ENCODE data around the gene NAA10.

The NAA10 gene
- total RNA-seq = 11.4 to 21.7 (median 15.0) reads per million in 4 donors

DNA sequence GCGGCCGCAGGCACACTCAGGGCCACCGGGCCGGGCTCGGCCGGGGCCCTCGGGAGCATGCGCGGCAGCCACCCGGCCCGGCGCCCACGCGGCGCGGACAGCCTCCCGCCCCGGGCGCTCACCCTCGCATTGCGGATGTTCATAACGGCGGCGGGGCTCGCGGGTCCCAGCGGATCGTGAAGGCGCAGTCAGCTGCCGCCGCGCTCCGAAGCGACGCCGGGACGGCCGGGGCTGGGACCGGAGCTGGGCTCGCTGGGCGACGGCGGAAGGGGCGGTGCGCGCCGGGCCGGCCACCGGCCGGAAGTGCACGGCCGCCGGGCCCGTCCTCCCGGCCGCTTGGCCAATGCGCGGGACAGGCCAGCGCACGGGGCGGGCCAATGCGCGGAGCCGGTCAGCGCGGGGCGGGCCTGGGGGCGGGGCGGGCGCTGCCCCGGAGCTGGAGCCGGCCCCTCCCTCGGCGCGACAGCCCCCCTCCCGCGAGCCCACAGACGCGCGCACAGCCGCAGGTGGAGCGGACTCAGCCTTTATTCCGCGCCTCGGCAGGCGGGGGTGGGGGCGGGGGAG lies at the start of gene NAA10:
TSS of gene NAA10 (minus strand) at position 276 of the 564 bp plus-strand sequence. CDS start at position 143, 133 bp downstream.
- peak in 4 of 5 donors; percentile 27 to 59 (median 50) for DNase-seq

DNA sequence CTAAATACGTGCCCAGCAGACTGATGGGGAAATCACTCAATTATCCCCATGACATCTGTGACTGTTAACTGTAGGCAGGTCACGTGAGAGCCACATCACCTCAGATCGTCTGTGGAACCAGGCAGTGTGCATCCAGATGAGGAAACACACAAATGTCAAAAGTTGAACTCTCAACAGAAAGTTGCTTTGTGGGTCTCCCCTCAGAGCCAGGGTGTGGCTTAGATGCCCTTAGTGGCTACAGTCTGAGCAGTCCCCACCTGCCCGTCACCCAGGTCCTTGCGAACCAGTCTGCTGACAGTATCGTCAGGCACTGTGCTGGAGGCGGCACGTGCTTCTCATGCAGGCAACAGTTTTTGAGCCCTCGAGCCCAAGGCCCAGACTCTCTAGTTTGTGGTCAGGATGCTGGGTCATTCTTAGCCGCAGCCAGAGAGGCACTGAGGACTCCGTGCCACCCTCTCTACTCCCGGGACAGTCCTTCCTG lies 48.5 kb upstream of the NAA10 start:
- peak in 1 of 5 donors; percentile 17 for DNase-seq

DNA sequence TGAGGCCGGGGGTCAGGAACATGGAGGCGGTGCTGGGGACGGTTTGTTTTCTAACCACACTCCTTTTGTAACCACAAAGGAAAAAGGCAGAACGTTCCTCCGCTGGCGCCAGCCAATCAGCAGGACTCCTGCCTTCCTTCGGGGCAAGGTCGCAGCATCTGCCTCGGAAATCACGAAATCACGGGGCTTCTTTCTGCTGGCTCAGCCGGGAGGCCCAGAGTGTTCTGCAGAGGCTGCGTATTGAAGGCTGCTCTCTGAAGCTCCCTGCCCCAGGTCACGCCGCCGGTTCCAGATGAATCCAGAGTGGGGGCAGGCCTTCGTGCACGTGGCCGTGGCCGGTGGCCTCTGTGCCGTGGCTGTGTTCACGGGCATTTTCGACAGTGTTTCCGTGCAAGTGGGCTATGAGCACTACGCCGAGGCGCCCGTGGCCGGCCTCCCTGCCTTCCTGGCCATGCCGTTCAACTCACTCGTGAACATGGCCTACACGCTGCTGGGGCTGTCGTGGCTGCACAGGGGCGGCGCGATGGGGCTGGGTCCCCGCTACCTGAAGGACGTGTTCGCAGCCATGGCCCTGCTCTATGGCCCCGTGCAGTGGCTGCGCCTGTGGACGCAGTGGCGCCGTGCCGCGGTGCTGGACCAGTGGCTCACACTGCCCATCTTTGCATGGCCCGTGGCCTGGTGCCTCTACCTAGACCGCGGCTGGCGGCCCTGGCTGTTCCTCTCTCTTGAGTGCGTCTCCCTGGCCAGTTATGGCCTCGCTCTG lies 47.1 kb upstream of the NAA10 start:
- peak; percentile 22 to 88 (median 47) for DNase-seq

DNA sequence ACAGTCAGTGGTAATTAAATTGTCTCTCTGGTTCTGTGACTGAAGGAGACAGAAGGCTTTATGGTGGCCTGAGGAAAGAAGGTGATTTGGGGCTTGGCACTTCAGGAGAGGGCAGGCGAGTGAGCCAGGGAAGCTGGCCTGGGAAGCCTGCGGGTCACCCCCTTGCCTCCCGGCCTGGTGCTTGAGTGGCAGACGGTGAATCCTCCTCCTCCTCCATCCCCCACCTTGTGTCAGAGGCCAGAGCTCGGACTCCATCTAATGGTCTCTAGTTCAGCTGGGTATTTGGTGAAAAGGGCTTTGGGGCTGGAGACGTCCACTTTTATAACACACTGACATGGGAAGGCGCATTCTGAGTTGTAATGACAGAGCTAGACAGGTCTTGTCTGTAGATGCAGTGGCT lies 46.4 kb upstream of the NAA10 start:
- peak in 1 of 5 donors; percentile 17 for DNase-seq

DNA sequence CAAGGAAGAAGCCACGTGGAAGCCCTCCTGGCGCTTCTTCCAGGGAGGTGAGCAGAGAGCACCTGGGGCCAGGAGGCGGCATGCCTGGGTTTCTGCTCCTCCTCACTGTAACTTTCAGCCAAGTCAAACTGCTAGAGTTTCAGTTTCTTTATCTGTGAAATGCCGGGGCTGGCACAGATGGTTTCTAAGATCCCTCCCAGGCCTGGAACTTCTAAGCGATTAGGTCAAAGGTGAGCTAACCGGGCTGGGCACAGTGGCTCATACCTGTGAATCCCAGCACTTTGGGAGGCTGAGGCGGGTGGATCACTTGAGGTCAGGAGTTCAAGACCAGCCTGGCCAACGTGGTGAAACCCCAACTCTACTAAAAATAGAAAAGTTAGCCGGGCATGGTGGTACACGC lies 45.6 kb upstream of the NAA10 start:
- DNase-seq = peak in 1 of 5 donors; percentile 38

DNA sequence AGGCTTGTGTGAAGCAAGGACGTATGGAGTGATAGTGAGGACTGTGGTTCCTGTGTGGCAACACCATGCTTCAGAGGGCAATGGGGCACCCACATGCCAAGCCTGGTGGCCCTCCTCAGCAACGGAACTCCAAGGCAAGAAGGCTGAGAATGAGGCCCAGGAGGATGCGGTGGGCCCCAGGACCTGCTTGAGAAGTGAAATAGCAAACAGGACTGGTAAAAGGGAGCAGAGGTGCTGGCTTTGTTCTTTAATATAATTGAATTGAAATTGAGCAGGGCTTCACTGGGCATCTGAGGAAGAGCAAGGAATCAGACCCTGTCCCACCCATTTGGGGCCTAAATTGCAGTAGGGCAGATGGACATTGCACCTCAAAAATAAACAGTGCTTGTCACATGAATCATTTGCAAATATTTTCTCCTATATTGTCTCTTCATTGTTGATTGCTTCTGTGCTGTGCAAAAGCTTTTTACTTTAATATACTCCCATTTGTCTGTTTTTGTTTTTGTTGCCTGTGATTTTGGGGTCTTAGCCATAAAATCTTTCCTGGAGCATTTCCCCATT lies 40.0 kb upstream of the NAA10 start:
- DNase-seq = no peak

DNA sequence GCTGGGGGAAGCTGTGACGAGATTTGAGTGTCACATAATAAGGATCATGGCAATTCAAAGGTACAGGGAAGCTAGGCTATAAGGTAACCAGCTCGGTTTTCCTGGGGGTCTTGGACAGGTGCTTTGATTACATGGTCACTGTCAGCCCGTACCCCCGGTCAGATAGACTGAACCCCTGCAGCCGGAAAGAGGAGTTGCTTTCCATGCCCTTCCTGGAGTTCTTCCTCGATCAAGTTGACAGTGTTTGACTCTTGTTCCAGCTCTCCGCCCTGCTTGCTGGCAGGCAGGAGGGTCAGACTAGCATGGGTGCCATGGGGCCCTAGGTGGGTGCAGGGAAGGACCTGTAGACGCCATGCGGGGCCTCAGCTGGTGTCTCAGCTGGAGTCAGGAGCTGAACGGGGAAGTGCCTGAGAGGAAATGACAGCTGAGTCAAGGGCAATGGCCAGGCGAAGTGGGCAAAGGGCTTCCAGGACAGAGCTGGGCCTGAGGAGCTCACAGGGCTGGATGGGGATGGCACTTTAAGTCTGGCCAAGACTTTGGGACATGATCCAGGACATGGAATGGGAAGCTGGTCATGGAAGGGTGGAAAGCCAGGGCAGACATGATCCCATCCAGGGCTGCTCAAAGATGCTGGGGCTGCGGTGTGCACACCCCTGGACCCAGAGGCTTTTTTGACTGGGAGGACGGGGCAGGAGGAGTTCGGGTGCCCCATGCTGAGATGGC lies 39.3 kb upstream of the NAA10 start:
- no peak for DNase-seq

DNA sequence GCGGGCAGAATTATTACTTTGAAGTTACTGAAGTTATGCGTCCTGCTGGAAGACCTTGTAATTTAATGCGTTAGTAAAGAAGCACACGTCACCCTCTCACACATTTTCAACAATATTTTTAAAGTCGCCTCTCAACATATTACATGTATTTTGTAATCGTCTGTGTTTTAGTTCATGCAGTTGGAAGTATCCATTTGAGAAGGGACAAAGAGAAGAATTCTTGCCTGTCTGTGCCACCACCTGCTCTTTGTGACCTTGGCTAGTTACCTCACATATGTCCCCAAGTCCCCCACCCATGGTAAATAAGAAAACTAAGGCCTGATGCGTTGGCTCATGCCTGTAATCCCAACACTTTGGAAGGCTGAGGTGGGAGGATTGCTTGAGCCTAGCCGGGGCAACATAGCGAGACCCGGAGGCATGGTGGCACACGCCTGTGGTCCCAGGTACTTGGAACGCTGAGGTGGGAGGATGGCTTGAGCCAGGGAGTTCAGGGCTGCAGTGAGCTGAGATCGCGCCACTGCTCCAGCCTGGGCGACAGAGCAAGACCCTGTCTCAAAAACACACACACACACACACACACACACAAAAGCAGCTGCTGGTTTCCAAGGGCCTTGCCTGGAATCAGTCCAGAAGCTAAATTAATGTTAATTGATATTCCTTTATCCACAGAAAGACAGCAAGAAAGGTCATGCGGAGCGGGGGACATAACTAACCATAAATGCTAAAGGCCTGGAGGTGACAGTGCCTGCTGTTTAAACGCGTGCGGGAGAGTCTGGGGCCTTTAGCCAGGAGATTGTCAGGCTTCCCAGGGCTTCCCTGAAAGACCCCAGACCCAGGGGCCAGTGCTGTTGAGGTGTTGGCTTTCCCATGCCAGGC lies 38.5 kb upstream of the NAA10 start:
- no peak for DNase-seq

DNA sequence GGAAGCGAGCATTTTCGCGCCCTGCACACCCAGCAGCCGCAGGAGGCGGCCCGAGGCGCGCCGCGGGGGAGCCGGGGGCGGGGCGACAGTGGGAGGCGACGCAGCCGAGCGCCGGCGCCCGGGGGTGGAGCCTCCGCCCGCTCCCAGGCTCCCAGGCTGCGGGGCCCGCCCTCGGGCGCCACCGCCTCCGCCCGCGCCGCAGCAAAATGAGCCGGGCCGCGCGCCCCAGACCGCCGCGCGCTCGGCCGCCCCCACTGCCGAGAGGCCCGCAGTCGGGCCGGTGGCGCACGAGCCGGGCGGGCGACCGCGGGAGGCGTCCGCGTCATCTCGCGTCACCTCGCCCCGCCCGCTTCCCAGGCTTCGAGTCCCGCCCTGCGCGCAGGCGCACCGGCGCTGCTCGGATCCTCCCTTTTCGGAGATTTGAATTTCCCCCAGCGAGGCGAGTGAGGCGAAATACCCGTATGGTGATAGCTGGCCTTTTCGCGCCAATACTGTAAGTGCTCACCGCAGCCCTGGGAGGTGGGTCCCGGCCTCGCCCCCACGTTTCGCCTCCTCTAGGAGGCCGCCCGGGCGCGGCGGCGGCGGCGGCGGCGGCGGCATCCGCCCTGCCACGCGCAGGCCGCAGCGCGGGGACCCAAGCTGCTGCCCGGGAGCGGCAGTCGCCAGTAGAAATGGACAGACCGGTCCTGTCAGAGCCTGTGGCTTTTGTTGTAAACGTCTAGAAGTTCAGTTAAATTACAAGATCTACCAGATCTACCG lies 37.7 kb upstream of the NAA10 start, which contains the start of gene TMEM187:
TSS of gene TMEM187 (plus strand) at position 387 of the 759 bp plus-strand sequence. CDS start 9,309 bp downstream, outside the sequence.
- DNase-seq = peak; percentile 78 to 93 (median 78)

DNA sequence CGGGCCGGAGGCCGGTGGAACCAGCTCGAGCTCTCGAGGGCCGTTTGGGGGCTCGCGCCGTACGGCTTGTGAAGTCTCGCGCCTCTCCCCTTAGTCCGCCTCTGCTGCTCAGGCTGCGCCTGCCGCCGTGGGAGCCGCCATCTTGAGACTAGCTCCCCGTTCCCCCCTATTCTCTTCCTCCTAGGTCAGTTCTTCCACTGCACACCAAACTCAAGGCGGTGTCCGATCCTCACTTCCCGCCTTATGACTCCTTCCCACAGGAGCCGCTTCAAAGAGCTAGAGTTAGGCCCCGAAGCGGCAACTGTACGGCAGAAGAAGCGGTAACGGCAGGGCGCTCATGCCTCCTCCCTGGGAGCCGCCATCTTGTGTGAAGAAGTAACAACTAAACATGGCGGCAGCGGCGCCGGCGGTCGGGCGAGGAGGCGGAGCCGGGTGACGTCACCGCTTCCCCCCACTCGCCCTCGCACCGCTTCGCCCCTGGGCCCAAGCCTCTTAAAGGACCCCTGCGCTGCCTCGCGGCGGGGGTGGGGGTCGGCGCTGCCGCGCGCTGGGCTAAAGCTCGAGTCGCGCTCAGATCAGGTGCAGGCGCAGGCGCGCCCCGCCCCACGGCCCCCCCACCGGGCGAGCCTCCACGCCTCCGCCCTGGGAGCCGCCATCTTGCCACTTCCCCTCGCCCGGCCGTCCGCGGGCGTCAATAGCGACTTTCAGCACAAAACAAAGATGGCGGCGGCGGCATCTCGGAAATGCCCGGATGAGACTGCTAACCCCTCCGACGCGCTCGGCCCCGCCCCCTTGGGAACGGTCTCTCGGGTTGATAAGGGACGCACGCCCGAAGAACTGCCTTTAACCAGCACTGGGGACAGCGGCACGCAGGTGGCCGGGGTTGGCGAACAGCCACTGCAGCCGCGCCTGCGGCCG lies 36.9 kb upstream of the NAA10 start, which contains the start of gene HCFC1:
TSS of gene HCFC1 (minus strand) at position 369 of the 918 bp plus-strand sequence. CDS start 978 bp downstream, outside the sequence.
- DNase-seq = peak; percentile 81 to 95 (median 86)

DNA sequence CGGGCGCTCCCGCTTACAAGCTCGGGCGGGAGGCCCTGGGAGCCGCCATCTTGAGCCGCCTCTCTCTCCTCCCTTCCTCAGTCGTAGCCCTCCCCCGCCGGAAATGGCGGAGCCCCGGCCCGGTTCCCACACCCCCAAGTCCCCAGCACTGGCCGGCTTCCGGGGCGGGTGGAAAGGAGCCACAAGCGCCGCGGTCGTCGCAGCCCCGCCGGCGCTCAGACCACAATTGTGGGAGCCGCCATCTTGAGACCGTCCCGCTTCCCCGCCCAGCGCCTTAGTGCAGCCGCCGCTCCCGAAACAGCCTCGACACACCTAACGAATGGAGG lies 36.2 kb upstream of the NAA10 start:
- DNase-seq = peak; percentile 79 to 95 (median 82)

DNA sequence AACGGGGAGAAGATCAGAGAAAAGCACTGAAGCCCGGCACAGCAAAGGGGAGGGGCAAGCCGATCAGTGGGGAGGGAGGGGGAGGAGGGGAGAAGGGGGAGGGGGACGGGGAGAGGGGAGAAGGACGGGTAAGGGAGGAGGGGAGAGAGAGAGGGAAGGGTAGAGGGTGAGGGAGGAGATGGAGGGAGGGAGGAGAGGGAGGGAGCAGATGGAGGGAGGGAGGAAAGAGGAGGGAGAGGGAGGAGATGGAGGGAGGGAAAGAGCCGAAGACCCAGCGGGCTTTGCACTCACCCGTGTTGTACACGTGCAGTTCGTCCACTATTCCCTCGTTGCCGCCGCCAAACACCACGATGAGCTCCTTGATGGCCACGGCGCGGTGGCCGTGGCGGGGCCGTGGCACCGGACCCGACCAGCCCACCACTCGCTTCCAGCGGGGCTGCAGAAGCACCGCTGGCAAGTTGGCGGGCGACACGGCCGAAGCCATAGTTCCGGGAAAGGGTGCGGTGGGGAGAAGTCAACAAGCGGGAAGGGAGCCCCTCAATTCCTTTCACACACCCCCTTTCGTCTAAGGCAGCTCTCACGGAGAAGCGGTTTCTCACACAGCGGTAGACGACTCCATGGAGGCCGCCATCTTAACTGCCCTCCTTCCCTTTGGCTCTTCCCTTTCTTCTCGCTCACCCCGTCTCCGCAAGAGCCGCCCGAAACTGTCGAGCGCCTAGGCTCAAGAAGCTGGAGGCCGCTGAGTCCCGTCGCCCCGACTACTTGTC lies 35.7 kb upstream of the NAA10 start:
- peak in 2 of 5 donors; percentile 25 to 65 for DNase-seq

DNA sequence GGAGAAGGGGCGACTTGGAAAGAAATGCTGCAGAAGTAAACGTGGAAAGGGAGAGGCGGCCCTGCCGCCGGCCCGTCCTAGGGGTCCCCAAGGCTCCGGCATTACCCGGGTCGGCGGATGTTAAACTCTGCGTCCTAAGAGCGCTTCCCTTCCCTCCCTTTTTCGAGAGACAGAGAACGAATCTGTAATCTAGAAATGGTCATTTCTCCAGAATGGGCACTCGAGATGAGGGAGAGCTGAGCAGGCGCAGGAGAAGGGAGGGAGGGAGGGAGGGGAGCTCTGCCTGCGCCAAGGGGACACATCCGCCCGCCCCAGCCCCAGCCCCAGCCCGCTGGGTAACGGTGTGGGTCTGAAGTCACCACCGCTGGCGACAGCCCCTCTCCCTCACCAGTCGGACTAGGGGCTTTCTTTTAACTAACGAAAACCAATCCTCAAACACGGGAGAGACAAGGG lies 35.1 kb upstream of the NAA10 start:
- DNase-seq = no peak

DNA sequence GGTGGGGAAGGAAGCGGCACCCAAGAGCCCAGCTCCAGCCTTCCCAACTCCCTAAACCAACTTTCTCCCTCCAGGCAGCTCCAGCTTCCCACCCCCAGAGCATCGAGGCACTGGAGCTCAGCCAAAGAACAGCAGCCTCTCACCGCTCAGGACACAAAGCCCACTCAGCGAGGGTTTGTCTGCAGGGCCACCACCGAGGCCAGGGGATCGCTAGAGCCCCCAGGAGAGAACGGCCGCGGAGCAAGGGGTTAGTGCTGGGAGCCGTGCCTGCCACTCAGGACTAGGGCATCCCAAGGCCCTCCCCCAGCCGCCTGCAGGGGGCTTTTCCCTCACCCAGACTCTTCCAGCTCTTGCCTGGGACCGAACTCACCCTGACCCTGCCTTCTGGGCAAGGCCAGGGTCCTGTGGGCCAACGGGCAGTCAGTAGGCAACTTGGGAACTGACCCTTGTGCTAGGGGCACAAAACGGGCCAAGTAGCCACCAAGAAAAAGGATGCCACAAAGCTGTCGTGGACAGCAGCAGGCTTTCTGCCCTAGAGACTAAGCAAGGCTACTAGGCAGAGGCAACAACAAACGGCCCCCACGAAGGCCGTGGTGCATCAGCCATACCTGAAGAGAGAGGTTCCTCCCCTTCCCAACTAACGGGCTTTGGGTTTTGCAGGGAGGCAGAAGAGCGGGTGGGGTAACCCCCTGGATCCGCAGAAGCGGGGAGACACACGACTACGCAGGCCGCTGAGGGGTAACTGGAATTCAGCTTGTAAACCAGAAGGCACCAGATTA lies 34.5 kb upstream of the NAA10 start:
- DNase-seq = no peak

DNA sequence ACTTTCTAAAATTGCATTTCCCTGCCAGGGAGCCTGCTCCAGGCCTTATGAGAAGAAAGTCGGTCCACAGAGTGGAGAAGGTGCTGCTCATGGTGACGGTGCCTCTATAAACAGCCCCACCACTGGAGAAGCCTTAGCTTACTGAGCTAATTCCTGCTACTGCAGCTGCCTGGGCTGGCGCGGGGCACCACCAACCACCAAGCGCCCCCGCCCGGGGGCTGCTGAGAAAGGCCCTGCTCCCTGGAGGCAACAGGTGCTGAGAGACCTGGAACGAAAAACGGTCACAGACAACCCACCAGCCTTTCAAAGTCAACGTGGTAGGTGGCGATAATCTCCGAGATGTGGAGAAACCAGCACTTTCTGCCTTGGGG lies 33.9 kb upstream of the NAA10 start:
- peak in 3 of 5 donors; percentile 34 to 61 (median 36) for DNase-seq

DNA sequence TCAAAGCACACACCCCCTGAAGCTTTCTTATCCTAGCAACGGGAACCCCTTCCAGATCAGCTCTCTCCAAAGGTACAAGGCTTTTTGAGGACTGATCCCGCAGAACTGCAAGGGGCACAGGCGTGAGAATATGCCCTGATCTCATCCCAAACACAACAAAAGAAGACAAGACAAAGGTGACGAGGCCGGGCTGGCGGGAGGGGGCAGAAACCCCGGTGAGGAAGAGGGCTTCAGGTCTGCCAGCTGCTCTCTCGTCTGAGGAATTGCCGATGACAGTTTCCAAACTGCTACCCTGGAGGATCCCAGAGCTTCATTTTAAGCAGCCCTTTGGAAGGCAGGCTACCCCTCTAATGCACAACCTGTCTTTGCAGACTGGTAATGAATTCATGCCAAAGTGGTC lies 33.4 kb upstream of the NAA10 start:
- no peak for DNase-seq

DNA sequence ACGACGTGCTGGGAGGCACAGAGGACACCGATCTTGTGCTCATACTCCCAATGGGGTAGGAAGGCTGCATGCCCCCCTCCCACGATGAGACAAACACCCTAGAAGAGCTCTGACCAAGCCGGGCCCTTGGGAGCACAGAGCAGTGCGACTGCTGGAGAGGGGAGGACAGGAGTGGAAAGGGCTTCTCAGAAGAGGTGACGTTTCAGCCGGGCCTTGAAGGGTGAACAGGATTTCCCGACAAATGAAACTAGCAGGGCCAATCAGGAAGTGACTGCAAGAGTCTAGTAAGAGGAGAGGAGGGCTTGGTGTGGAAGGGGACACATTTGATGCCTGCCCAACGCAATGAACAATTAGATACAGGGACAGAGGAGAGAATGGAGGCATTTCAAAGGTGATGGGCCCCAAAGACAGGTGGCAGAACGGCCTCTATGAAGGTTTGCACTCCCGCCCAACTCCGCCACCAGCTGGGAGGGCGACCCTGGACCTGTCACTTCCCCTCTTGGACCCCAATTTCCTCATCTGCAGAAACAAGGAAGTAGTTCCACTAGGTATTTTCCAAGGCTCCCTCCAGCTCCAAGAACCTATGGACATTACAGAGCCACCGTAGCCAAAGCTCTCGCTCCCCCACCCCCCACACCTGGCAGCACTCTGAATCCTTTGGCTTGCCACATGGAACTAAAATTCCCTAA lies 32.8 kb upstream of the NAA10 start:
- DNase-seq = peak in 1 of 5 donors; percentile 67

Measured in T-helper 1 cell (primary cell).